A549 (cell line): ENCODE data around the gene CHMP6. TPM values are rescaled to one million over a fixed set of nuclear protein-coding genes. Genes with fewer than 3 reads are reported as not detected.

Source experiments
- ATAC-seq, 2 experiments: fragments of 200-7000 bp in 1 of 2; fragments of >200 bp in 1 of 2; cut with Nextera tagmentation in 1 of 2; cut with Tn5 transposase in 1 of 2; 3 replicates each; pipeline versions ENCODE4 v1.8.0 to v1.9.1; 2018 to 2020; ENCODE audit warnings: mild to moderate bottlenecking in 1 of 2, moderate library complexity in 1 of 2
- CTCF ChIA-PET: fragments of 300-600 bp; sonication (Branson Sonifier 250); formaldehyde crosslinking; extraction: SDS; loops from one replicate; lab custom pipeline; 2021; ENCODE audit warnings: antibody characterized with exemption, inconsistent platforms; lab: Yijun Ruan, JAX
- POLR2A ChIA-PET: fragments of 350-600 bp; formaldehyde crosslinking; extraction: SDS; loops from one replicate; lab custom pipeline; 2021; ENCODE audit warnings: antibody characterized with exemption, inconsistent platforms; lab: Yijun Ruan, JAX
- DNase-seq, 2 experiments: peaks; one replicate each; pipeline versions ENCODE4 v3.0.0 to v3.0.0-alpha.2; 2011 to 2016; ENCODE audit warnings: low read depth in 1 of 2, low spot score in 1 of 2
- FAIRE-seq: peaks from 2 replicates; lab custom pipeline; 2011; peaks lifted over from hg19 to GRCh38; lab: Jason Lieb, UNC
- H3K27ac ChIP-seq, 2 experiments: fragments of >200 bp; sonication (Bioruptor Twin); formaldehyde crosslinking; 3 replicates each; pipeline ENCODE4 v1.5.1; 2016 to 2017
- H3K4me1 ChIP-seq: fragments of >200 bp; sonication (Bioruptor Twin); formaldehyde crosslinking; 3 replicates; pipeline ENCODE4 v1.6.1; 2016
- H3K4me2 ChIP-seq: fragments of >200 bp; sonication (Bioruptor Twin); formaldehyde crosslinking; 3 replicates; pipeline ENCODE4 v1.6.1; 2016
- H3K4me3 ChIP-seq: fragments of >200 bp; sonication (Bioruptor Twin); formaldehyde crosslinking; 3 replicates; pipeline ENCODE4 v1.5.1; 2016
- H3K9me3 ChIP-seq: fragments of >200 bp; sonication (Bioruptor Twin); formaldehyde crosslinking; 3 replicates; pipeline ENCODE4 v1.6.1; 2016
- BHLHE40 ChIP-seq: IDR thresholded peaks from 2 replicates; pipeline ENCODE4 v1.6.1; 2012; ENCODE audit warnings: low read depth, low read length, inconsistent platforms
- CBX8 ChIP-seq: fragments of 200-600 bp; sonication (generic); IDR thresholded peaks from 2 replicates; pipeline ENCODE4 v1.6.1; 2016
- CEBPB ChIP-seq, 2 experiments: fragments of >200 bp in 1 of 2; sonication (Bioruptor Twin) in 1 of 2; formaldehyde crosslinking in 1 of 2; IDR thresholded peaks; 2 replicates each; pipeline ENCODE4 v1.6.1; 2012 to 2016
- CHD2 ChIP-seq: fragments of 150-350 bp; IDR thresholded peaks from 2 replicates; pipeline ENCODE4 v1.6.1; 2014; ENCODE audit warnings: low read length; ENCODE audit not compliant: partially characterized antibody
- HDAC2 ChIP-seq: fragments of 200-600 bp; sonication (generic); IDR thresholded peaks from 2 replicates; pipeline ENCODE4 v1.6.1; 2016
- HOXA7 ChIP-seq: fragments of 250-450 bp; sonication (Bioruptor Pico); IDR thresholded peaks from 2 replicates; pipeline ENCODE4 v1.5.0; 2020; ENCODE audit warnings: mild to moderate bottlenecking, moderate library complexity
- HOXB13 ChIP-seq: fragments of 250-450 bp; sonication (Bioruptor Pico); IDR thresholded peaks from 2 replicates; pipeline ENCODE4 v1.5.0; 2020; ENCODE audit warnings: low read depth, mild to moderate bottlenecking, moderate library complexity
- HOXB5 ChIP-seq: fragments of 250-450 bp; sonication (Bioruptor Pico); IDR thresholded peaks from 2 replicates; pipeline ENCODE4 v1.5.0; 2020; ENCODE audit warnings: mild to moderate bottlenecking, moderate library complexity
- RCOR1 ChIP-seq: fragments of 150-350 bp; IDR thresholded peaks from 2 replicates; pipeline ENCODE4 v1.6.1; 2014; ENCODE audit warnings: antibody characterized with exemption, low read length, low read depth
- RFX5 ChIP-seq: fragments of 450-650 bp; IDR thresholded peaks from 2 replicates; pipeline ENCODE4 v1.7.1; 2014; ENCODE audit warnings: antibody characterized with exemption, mild to moderate bottlenecking, moderate library complexity
- TFCP2L1 ChIP-seq: fragments of 250-450 bp; sonication (Bioruptor Pico); IDR thresholded peaks from 2 replicates; pipeline ENCODE4 v1.5.0; 2021; ENCODE audit warnings: mild to moderate bottlenecking
- TP53 ChIP-seq: fragments of 250-450 bp; sonication (Bioruptor Pico); IDR thresholded peaks from 2 replicates; pipeline ENCODE4 v1.5.0; 2021; ENCODE audit warnings: mild to moderate bottlenecking, moderate library complexity
- ZFP36 ChIP-seq: fragments of 450-650 bp; IDR thresholded peaks from 2 replicates; pipeline ENCODE4 v1.6.1; 2014; ENCODE audit warnings: borderline replicate concordance; ENCODE audit not compliant: partially characterized antibody
- WGBS: methylation state at CpG from one replicate; pipeline ENCODE4 v1.1.6; 2017; ENCODE audit errors: missing lambda C conversion rate; 5-methylcytosine and 5-hydroxymethylcytosine counted together
- polyA plus RNA-seq, 4 experiments: library from polyadenylated mRNA; depleted of rRNA in 3 of 4; stranded (reverse); fragments of >200 nt; fragmentation: RNase III in 1 of 4; extraction: RNeasy Plus Mini Kit Qiagen cat#74134 plus additional on column Dnase treatment in 1 of 4; gene quantifications; 2 replicates in 3 of 4; 3 replicates in 1 of 4; pipeline ENCODE4 v1.2.3, GENCODE V29; 2011 to 2017
- TF ChIP-seq, protein P1 (sequence below): fragments of 450-650 bp; IDR thresholded peaks from 2 replicates; pipeline ENCODE4 v1.6.1; 2014; ENCODE audit warnings: antibody characterized with exemption
- TF ChIP-seq, protein P2 (sequence below): fragments of 150-350 bp; IDR thresholded peaks from 2 replicates; pipeline ENCODE4 v1.6.1; 2014; ENCODE audit warnings: low read depth, mild to moderate bottlenecking, low read length
- TF ChIP-seq, protein P3 (sequence below): fragments of >200 bp; sonication (Bioruptor Twin); formaldehyde crosslinking; IDR thresholded peaks from 3 replicates; pipeline ENCODE4 v1.6.1; 2016
- TF ChIP-seq, protein P4 (sequence below): IDR thresholded peaks from 2 replicates; pipeline ENCODE4 v1.6.1; 2012

CHMP6 gene
- polyA plus RNA-seq, 2 of the 4 experiments (the other 2 are of a cell fraction): 28.9 to 30.8 TPM

DNA sequence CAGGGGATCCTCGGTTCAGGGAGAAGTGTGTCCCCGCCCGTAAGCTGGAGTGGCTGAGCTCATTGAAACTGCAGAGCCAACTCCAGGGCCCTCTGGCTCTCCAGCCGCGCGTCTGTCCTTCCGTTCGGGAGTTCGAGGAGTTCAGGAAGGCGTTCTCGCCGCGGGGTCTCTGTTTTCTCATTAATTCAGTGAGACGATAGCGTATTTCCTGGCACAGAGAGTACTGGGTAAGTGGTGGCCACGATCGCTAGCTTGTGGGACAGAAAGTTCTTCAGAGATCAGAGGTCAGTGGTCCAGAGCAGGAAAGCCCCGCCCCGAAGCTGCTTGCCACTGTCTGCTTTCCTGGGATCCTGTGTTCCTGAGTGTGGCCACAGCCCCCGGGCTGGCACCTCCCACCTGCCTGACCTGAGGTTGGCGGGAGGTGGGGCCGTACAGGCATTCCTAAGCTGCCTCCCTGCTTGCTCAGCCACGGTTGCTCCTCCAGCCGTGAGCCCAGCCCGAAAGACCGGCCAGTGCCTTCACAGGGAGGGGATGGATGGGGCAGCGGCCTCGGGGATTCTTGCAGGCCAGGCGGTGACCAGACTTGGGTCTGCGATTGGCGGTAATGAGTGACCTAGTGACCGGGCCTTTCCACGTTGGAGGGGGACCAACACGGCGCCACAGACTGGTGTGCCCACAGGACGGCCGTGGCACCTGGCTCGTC, 52.2 kb downstream of the CHMP6 start:
- DNase-seq (peak; percentile 50 to 61), FAIRE-seq (no peak), ATAC-seq (peak; percentile 14 to 57; a peak in 4 of 6 replicates)
- Histone ChIP-seq H3K27ac (peak overlapping the region; percentile 16 to 62; a peak in 4 of 6 replicates), H3K4me3 (no peak overlapping the region), H3K4me2 (peak overlapping the region; percentile 28; the same call in 2 of the 3 replicates), H3K9me3 (no peaks in the 10 kb centered on the region), H3K4me1 (peaks cover 49% of the 10 kb centered on the region)
- POLR2A ChIA-PET: interaction anchor here (1.0 kb wide), 1 partner anchor 9 kb away, joined by 4 read pairs; the partner anchor contains the start of gene BAIAP2
- TF ChIP-seq TP53 (CRISPR knock-in tag) (no peak), CHD2 (no peak), HOXA7 (CRISPR knock-in tag) (no peak), HDAC2 (no peak), ZFP36 (no peak), BHLHE40 (no peak)
- TF ChIP-seq, protein P1, sequence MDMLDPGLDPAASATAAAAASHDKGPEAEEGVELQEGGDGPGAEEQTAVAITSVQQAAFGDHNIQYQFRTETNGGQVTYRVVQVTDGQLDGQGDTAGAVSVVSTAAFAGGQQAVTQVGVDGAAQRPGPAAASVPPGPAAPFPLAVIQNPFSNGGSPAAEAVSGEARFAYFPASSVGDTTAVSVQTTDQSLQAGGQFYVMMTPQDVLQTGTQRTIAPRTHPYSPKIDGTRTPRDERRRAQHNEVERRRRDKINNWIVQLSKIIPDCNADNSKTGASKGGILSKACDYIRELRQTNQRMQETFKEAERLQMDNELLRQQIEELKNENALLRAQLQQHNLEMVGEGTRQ: no peak
- CTCF ChIA-PET: interaction anchor here (1.5 to 37.9 kb wide), 5 partner anchors 8 to 54 kb away, joined by 3 to 880 read pairs (median 6); partner anchors contain the start of gene BAIAP2
- 76% methylated on average over 31 of the region's 38 CpGs for WGBS

DNA sequence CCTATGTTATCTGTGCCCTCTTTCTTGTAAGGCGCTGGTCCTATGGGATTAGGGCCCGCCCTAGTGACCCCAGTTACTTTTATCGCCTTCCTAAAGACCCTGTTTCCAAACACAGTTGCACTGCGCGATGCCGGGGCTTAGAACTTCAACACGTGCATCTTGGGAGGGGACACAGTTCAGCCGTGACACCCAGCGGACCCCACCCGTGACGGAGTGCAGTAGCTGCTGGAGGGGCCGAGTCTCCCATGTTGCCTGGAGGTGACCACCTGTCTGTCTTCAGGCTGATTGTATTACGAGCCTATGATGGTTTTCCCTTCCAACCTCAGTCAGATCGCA, 52.8 kb downstream of the CHMP6 start:
- TF ChIP-seq, protein P2, sequence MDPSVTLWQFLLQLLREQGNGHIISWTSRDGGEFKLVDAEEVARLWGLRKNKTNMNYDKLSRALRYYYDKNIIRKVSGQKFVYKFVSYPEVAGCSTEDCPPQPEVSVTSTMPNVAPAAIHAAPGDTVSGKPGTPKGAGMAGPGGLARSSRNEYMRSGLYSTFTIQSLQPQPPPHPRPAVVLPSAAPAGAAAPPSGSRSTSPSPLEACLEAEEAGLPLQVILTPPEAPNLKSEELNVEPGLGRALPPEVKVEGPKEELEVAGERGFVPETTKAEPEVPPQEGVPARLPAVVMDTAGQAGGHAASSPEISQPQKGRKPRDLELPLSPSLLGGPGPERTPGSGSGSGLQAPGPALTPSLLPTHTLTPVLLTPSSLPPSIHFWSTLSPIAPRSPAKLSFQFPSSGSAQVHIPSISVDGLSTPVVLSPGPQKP: no peak
- no peak for TF ChIP-seq HOXB5 (CRISPR knock-in tag)
- no peak for TF ChIP-seq TFCP2L1 (CRISPR knock-in tag)
- TF ChIP-seq, protein P3, sequence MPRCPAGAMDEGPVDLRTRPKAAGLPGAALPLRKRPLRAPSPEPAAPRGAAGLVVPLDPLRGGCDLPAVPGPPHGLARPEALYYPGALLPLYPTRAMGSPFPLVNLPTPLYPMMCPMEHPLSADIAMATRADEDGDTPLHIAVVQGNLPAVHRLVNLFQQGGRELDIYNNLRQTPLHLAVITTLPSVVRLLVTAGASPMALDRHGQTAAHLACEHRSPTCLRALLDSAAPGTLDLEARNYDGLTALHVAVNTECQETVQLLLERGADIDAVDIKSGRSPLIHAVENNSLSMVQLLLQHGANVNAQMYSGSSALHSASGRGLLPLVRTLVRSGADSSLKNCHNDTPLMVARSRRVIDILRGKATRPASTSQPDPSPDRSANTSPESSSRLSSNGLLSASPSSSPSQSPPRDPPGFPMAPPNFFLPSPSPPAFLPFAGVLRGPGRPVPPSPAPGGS: no peak
- TF ChIP-seq RCOR1: no peak
- TF ChIP-seq CHD2: no peak
- CTCF ChIA-PET: interaction anchor here (1.3 to 37.9 kb wide), 6 partner anchors 9 to 440 kb away, joined by 3 to 880 read pairs (median 5); partner anchors contain the start of gene BAIAP2
- ATAC-seq: no peak
- POLR2A ChIA-PET: no interaction called here
- Histone ChIP-seq H3K4me1 (peaks cover 47% of the 10 kb centered on the region), H3K27ac (peak overlapping the region in 1 of 2 experiments; percentile 62; a peak in 3 of 6 replicates), H3K4me2 (peak overlapping the region; percentile 28; the same call in 2 of the 3 replicates), H3K4me3 (no peak overlapping the region), H3K9me3 (no peaks in the 10 kb centered on the region)
- no peak for DNase-seq
- 90% methylated on average over 14 of the region's 14 CpGs for WGBS
- FAIRE-seq: no peak

DNA sequence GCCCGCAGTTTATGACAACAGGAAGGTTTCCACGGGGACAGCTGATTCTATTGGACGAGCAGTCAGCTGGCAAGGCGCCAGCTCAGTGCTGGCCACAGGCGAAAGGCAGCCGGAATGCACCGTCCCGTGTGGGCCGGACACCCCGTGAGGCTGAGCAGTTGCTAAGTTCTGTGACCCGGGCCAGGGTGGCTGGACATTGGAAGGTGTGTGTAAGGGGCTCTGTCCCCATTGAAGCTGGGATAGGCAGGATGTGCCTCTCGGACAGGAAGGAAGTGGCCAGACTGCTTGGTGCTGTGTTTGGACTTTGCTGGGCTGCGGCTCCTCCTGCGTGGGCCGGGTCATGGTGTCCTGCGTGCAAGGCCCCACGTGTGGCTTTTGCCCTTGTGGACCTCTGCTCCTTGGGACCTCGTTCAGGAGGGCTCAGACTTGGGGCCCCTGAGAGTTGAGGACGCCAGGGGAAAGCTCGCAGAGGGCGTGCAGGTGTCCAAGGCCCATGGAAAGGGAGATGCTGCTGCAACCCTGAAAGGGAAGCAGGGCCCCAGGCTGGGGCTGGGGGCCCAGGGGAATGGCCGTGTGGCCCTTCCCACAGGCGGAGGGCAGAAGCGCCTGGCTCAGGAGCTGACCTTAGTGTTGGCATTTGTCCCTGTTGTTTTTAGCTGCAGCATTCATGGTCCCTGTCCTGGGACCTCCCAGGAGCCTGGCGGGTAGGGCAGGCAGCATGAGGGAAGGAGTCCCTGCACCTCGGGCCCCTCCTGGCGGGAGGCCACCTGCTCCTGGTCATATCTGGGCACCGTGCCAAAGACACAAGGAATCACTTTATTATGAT, 53.3 kb downstream of the CHMP6 start:
- peak overlapping the region in 1 of 2 experiments; percentile 22; a peak in 1 of 6 replicates for H3K27ac ChIP-seq
- CTCF ChIA-PET: interaction anchor here (1.3 to 37.9 kb wide), 8 partner anchors 8 to 440 kb away, joined by 3 to 880 read pairs (median 5); partner anchors contain the start of gene BAIAP2
- WGBS: 77% methylated on average over 28 of the region's 28 CpGs
- H3K4me3 ChIP-seq: no peak overlapping the region
- no peak for FAIRE-seq
- TF ChIP-seq, protein P4, sequence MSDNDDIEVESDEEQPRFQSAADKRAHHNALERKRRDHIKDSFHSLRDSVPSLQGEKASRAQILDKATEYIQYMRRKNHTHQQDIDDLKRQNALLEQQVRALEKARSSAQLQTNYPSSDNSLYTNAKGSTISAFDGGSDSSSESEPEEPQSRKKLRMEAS: no peak
- TF ChIP-seq CEBPB (IDR thresholded peaks at IDR 0.05) (no peak), HOXB13 (CRISPR knock-in tag) (no peak), CBX8 (no peak), ZFP36 (no peak), RFX5 (no peak)
- TF ChIP-seq, protein P2: no peak
- DNase-seq: peak in 1 of 2 experiments; percentile 45
- ATAC-seq: 0 out of 6 replicates have a peak, but pooled peaks of 1 of the 2 experiments have one; percentile 2
- POLR2A ChIA-PET: no interaction called here
- H3K9me3 ChIP-seq: no peaks in the 10 kb centered on the region
- H3K4me2 ChIP-seq: no peak overlapping the region
- peaks cover 45% of the 10 kb centered on the region for H3K4me1 ChIP-seq
